Testis (tissue), 2 donors: ENCODE results near the gene KCNG4.

Source experiments
- CTCF ChIP-seq, 3 experiments: fragments of 450-650 bp in 2 of 3; fragments of 200-600 bp in 1 of 3; sonication (generic) in 1 of 3; IDR thresholded peaks; one replicate each; pipeline ENCODE4 v1.5.1; 2016 to 2019; ENCODE audit warnings: antibody characterized with exemption in 3 of 3, mild to moderate bottlenecking in 2 of 3, moderate library complexity in 1 of 3
- POLR2A ChIP-seq: fragments of 450-650 bp; IDR thresholded peaks from one replicate; pipeline ENCODE4 v1.6.1; 2017; ENCODE audit warnings: antibody characterized with exemption, mild to moderate bottlenecking, moderate library complexity

GRCh38 chr16:84181144-84181915 is 58.5 kb downstream of the KCNG4 start:
- TF ChIP-seq CTCF (IDR thresholded peaks at IDR 0.05) (no peak), POLR2A (no peak)
